HepG2 (cell line): Measurements from ENCODE around the gene MYO3A. TPM values are rescaled to one million over a fixed set of nuclear protein-coding genes. Genes with fewer than 3 reads are reported as not detected.

Source experiments
- ATAC-seq: fragments of 200-7000 bp; cut with Tn5 transposase; 3 replicates; pipeline ENCODE4 v1.9.1; 2020; ENCODE audit warnings: mild to moderate bottlenecking, moderate library complexity
- BruUV-seq: library from RNA; stranded (reverse); fragments of 400-500 nt; replicated peaks from 2 replicates; lab custom pipeline; 2021; lab: Mats Ljungman, UMichigan
- CTCF ChIA-PET: fragments of 300-600 bp; formaldehyde crosslinking; extraction: SDS; loops from one replicate; lab custom pipeline; 2021; ENCODE audit warnings: low total read pairs, inconsistent platforms, low intra/inter-chr PET ratio; lab: Yijun Ruan, JAX
- POLR2A ChIA-PET: fragments of 350-600 bp; sonication (Branson Sonifier 250); formaldehyde crosslinking; loops from one replicate; lab custom pipeline; 2020; ENCODE audit warnings: antibody characterized with exemption, inconsistent platforms; lab: Yijun Ruan, JAX
- DNase-seq: peaks from one replicate; pipeline ENCODE4 v3.0.0-alpha.2; 2015; ENCODE audit warnings: low spot score
- FAIRE-seq: peaks from 3 replicates; lab custom pipeline; 2011; peaks lifted over from hg19 to GRCh38; lab: Jason Lieb, UNC
- H2AFZ ChIP-seq: one replicate; pipeline ENCODE4 v1.6.1; 2011; ENCODE audit warnings: low read length, inconsistent platforms
- H3K27ac ChIP-seq: fragments of 300-600 bp; 3 replicates; pipeline ENCODE4 v1.8.0; 2011; ENCODE audit warnings: mixed run types, mild to moderate bottlenecking, mixed read lengths, low read length, inconsistent platforms; ENCODE audit not compliant: insufficient read depth; ENCODE audit errors: extremely low read length
- H3K27me3 ChIP-seq, 2 experiments: fragments of 200-600 bp in 1 of 2; 2 replicates in 1 of 2; 3 replicates in 1 of 2; pipeline versions ENCODE4 v1.6.0 to v1.8.0; 2011; ENCODE audit warnings: low read length in 2 of 2, mild to moderate bottlenecking in 2 of 2, moderate library complexity in 2 of 2, inconsistent platforms in 1 of 2; ENCODE audit not compliant: insufficient read depth in 2 of 2, control insufficient read depth in 1 of 2
- H3K36me3 ChIP-seq, 2 experiments: fragments of 200-600 bp in 1 of 2; replicated peaks in 1 of 2; 2 replicates in 1 of 2; 3 replicates in 1 of 2; pipeline versions ENCODE4 v1.5.1 to v1.8.0; 2011; ENCODE audit warnings: low read length in 2 of 2, inconsistent platforms in 1 of 2; ENCODE audit not compliant: insufficient read depth in 2 of 2, control insufficient read depth in 1 of 2
- H3K4me1 ChIP-seq: 2 replicates; pipeline ENCODE4 v1.5.1; 2012; ENCODE audit warnings: low read length, inconsistent platforms; ENCODE audit not compliant: insufficient read depth
- H3K4me2 ChIP-seq: 2 replicates; pipeline ENCODE4 v1.6.0; 2011; ENCODE audit warnings: low read depth, low read length, inconsistent platforms
- H3K4me3 ChIP-seq, 3 experiments: fragments of 200-600 bp in 1 of 3; sonication (generic), shearing (Covaris generic) in 1 of 3; replicated peaks in 1 of 3; 2 replicates each; pipeline ENCODE4 v1.5.1; 2011 to 2016; ENCODE audit warnings: low read length in 3 of 3, inconsistent platforms in 2 of 3, low read depth in 2 of 3, mild to moderate bottlenecking in 2 of 3, control low read depth in 1 of 3, mixed read lengths in 1 of 3; ENCODE audit not compliant: insufficient read depth in 1 of 3
- H3K79me2 ChIP-seq: one replicate; pipeline ENCODE4 v1.6.1; 2011; ENCODE audit warnings: low read length, inconsistent platforms; ENCODE audit not compliant: insufficient read depth
- H3K9ac ChIP-seq: 2 replicates; pipeline ENCODE4 v1.6.0; 2011; ENCODE audit warnings: mild to moderate bottlenecking, low read depth, low read length, inconsistent platforms; ENCODE audit not compliant: insufficient read depth
- H3K9me3 ChIP-seq: 2 replicates; pipeline ENCODE4 v1.5.1; 2012; ENCODE audit warnings: mild to moderate bottlenecking, low read length
- H4K20me1 ChIP-seq: 2 replicates; pipeline ENCODE4 v1.6.0; 2011; ENCODE audit warnings: inconsistent platforms, mild to moderate bottlenecking, low read length, moderate library complexity; ENCODE audit not compliant: insufficient read depth
- ARNT2 ChIP-seq: sonication (generic); formaldehyde crosslinking; IDR thresholded peaks from 2 replicates; pipeline ENCODE4 v1.8.0; 2022; ENCODE audit warnings: mild to moderate bottlenecking, low read depth, missing genetic modification reagents, moderate library complexity
- ATF7-NPFF ChIP-seq: sonication (generic); formaldehyde crosslinking; IDR thresholded peaks from 2 replicates; pipeline ENCODE4 v1.8.1; 2023; ENCODE audit warnings: mild to moderate bottlenecking, low read depth, missing genetic modification reagents, moderate library complexity
- CREB1 ChIP-seq, 2 experiments: fragments of 450-650 bp in 1 of 2; IDR thresholded peaks; 2 replicates each; pipeline ENCODE4 v1.6.1; 2016 to 2017; ENCODE audit warnings: control low read depth in 1 of 2, mild to moderate bottlenecking in 1 of 2, missing compliant biosample characterization in 1 of 2, missing genetic modification characterization in 1 of 2
- MAFG ChIP-seq: sonication (generic); formaldehyde crosslinking; IDR thresholded peaks from 2 replicates; pipeline ENCODE4 v1.5.1; 2020; ENCODE audit warnings: mild to moderate bottlenecking, missing genetic modification reagents
- POLR2AphosphoS2 ChIP-seq: IDR thresholded peaks from 2 replicates; pipeline ENCODE4 v1.6.1; 2011; ENCODE audit warnings: low read depth, low read length, improper control_type of control experiment
- POLR2G ChIP-seq: fragments of 200-400 bp; formaldehyde crosslinking; IDR thresholded peaks from 2 replicates; pipeline ENCODE4 v1.6.1; 2018; ENCODE audit warnings: mild to moderate bottlenecking, low read depth, low read length, moderate library complexity
- STAT6 ChIP-seq: sonication (generic); formaldehyde crosslinking; IDR thresholded peaks from 2 replicates; pipeline ENCODE4 v1.4.0; 2020; ENCODE audit warnings: missing genetic modification reagents, mild to moderate bottlenecking, borderline replicate concordance
- ZNF260 ChIP-seq: sonication (generic); formaldehyde crosslinking; IDR thresholded peaks from 2 replicates; pipeline ENCODE4 v1.4.0; 2020; ENCODE audit warnings: missing genetic modification reagents, low read depth, mild to moderate bottlenecking, borderline replicate concordance
- ZNF326 ChIP-seq: sonication (generic); formaldehyde crosslinking; IDR thresholded peaks from 2 replicates; pipeline ENCODE4 v1.4.0; 2020; ENCODE audit warnings: missing genetic modification reagents, borderline replicate concordance
- ZNF772 ChIP-seq: sonication (generic); formaldehyde crosslinking; IDR thresholded peaks from 2 replicates; pipeline ENCODE4 v1.5.0; 2020; ENCODE audit warnings: mild to moderate bottlenecking, missing genetic modification reagents
- WGBS: methylation state at CpG from one replicate; pipeline ENCODE4 v1.1.6; 2017; ENCODE audit warnings: low lambda C conversion rate; 5-methylcytosine and 5-hydroxymethylcytosine counted together
- in situ Hi-C: cut with HindIII; loops from 2 replicates; pipeline ENCODE4 v1.10.0; 2017; ENCODE audit warnings: low pct_unique_long_range_greater_than_20kb; ENCODE audit not compliant: extremely low pct_ligation_motif_present
- intact Hi-C: fragments of 100-400 bp; cut with micrococcal nuclease; formaldehyde crosslinking; loops from one replicate; pipeline ENCODE4 v1.10.0; 2022; ENCODE audit not compliant: unreplicated experiment
- polyA plus RNA-seq, 8 experiments: library from polyadenylated mRNA; depleted of rRNA in 3 of 8; stranded (reverse) in 7 of 8; unstranded in 1 of 8; fragments of >200 nt; fragmentation: Illumina TruSeq in 4 of 8; extraction: Trizol in 4 of 8; gene quantifications; 2 replicates each; pipeline versions ENCODE4 v1.2.1 to v1.2.3, GENCODE V29; 2011 to 2016; ENCODE audit warnings: low read depth in 4 of 8, missing spikeins in 1 of 8, mixed read lengths in 1 of 8; ENCODE audit not compliant: insufficient read depth in 1 of 8
- total RNA-seq, 5 experiments: library from RNA; depleted of rRNA; stranded (reverse); fragments of >200 nt; fragmentation: Illumina TruSeq; extraction: Trizol; gene quantifications; 2 replicates each; pipeline ENCODE4 v1.2.3, GENCODE V29; 2016; ENCODE audit warnings: low read depth in 1 of 5

MYO3A gene
- total and polyA plus RNA-seq, 2 of the 13 experiments (the other 11 are each of a cell fraction or from before 2014, with no cell fraction given), result not detected

- BruUV-seq, result no TSS peak
- DNase-seq (no peak), ATAC-seq (no peak), FAIRE-seq (no peak)
- TF ChIP-seq ATF7-NPFF (CRISPR knock-in tag), result no peak
- CTCF ChIA-PET, result no interaction called here
- Histone ChIP-seq H3K4me2 (no peak overlapping the region), H2AFZ (no peak overlapping the region), H3K36me3 (no peaks in the 10 kb centered on the region), H3K27ac (no peak overlapping the region), H4K20me1 (no peaks in the 10 kb centered on the region), H3K4me1 (no peaks in the 10 kb centered on the region), H3K27me3 (peaks cover 0 to 3% of the 10 kb centered on the region in 2 experiments; a peak in 1 of 5 replicates), H3K79me2 (no peaks in the 10 kb centered on the region), H3K9ac (no peak overlapping the region), H3K4me3 (no peak overlapping the region), H3K9me3 (no peaks in the 10 kb centered on the region)
- intact Hi-C loops, result no loop called here
- POLR2A ChIA-PET, result no interaction called here
- 3% methylated on average over 4 of the region's 4 CpGs for WGBS
- in situ Hi-C loops, result no loop called here
Measured at GRCh38 chr10:26225322-26225721, 291.3 kb downstream of the MYO3A start.

- Histone ChIP-seq H3K4me3 (no peak overlapping the region), H3K27ac (no peak overlapping the region), H3K9ac (no peak overlapping the region), H3K36me3 (no peaks in the 10 kb centered on the region), H2AFZ (no peak overlapping the region), H3K79me2 (no peaks in the 10 kb centered on the region), H4K20me1 (no peaks in the 10 kb centered on the region), H3K4me1 (no peaks in the 10 kb centered on the region), H3K9me3 (no peaks in the 10 kb centered on the region), H3K4me2 (no peak overlapping the region)
- ATAC-seq (no peak), DNase-seq (no peak), FAIRE-seq (no peak)
- WGBS, result 13% methylated on average over 3 of the region's 5 CpGs
- in situ Hi-C loops (no loop called here), intact Hi-C loops (no loop called here)
- POLR2A ChIA-PET, result no interaction called here
- CTCF ChIA-PET, result no interaction called here
- no TSS peak for BruUV-seq
- no peak for TF ChIP-seq STAT6 (CRISPR knock-in tag)
- TF ChIP-seq ZNF326 (CRISPR knock-in tag), result no peak
- no peak for TF ChIP-seq MAFG (CRISPR knock-in tag)
- no peak for TF ChIP-seq ARNT2 (CRISPR knock-in tag)
- TF ChIP-seq POLR2G, result no peak
- no peak for TF ChIP-seq CREB1 (IDR thresholded peaks at IDR 0.05)
- no peak for TF ChIP-seq CREB1 (CRISPR knock-in tag; IDR thresholded peaks at IDR 0.05)
- TF ChIP-seq ZNF260 (CRISPR knock-in tag), result no peak
- TF ChIP-seq ZNF772 (CRISPR knock-in tag), result no peak
- TF ChIP-seq POLR2AphosphoS2, result no peak
- TF ChIP-seq, all 625 proteins: peak for 0
- no peaks in the 10 kb centered on the region for H3K27me3 ChIP-seq
Measured at GRCh38 chr10:26227786-26228185, 293.8 kb downstream of the MYO3A start.
